Activated CD8-positive, alpha-beta memory T cell treated with anti-CD3 and anti-CD28 coated beads, Interleukin-2, amount 50 U/mL, for 1 hour (primary cell): Measurements from ENCODE around the gene CHI3L1.

ENCODE experiments used
- DNase-seq: peaks from one replicate; pipeline ENCODE4 v3.0.0-alpha.2; 2020; ENCODE audit errors: extremely low read depth

The CHI3L1 gene

GRCh38 chr1:203168991-203169390 is 17.5 kb downstream of the CHI3L1 start:
- no peak for DNase-seq

- DNase-seq = no peak
These were observed 18.2 kb downstream of the CHI3L1 start for GRCh38 chr1:203168256-203168786.

GRCh38 chr1:203167913-203168200 is 18.6 kb downstream of the CHI3L1 start:
- DNase-seq = no peak

DNA sequence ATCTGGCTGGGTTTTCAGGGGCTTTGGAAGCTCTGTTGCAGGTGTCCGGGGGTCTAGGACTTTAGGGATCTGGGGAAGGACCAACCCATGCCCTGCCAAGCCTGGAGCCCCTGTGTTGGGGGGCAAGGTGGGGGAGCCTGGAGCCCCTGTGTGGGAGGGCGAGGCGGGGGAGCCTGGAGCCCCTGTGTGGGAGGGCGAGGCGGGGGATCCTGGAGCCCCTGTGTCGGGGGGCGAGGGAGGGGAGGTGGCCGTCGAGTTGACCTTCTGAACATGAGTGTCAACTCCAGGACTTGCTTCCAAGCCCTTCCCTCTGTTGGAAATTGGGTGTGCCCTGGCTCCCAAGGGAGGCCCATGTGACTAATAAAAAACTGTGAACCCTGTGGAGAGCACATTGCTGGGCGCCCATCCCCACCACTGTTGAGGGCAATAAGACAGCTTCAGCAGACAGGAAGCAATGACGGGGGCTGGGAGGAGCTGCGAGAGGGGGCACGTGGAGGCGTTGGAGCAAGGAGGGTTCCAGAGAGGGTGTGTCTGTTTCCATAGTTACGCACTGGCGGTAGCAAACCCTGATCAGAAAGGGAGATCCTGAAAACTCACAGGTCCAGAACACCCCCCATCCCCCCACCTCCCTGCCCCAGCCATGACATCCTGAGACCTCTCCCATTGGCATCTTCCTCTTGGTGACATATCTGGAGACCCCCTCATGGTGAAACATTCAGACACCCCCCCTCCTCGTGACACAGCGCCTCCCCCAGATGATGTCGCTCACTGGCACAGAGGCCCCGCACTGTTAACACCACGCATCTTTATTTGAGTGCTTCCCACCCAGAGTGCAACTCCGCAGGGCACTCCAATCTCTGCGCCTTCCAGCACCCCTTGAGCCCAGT is 19.2 kb downstream of the CHI3L1 start:
- DNase-seq = no peak

DNA sequence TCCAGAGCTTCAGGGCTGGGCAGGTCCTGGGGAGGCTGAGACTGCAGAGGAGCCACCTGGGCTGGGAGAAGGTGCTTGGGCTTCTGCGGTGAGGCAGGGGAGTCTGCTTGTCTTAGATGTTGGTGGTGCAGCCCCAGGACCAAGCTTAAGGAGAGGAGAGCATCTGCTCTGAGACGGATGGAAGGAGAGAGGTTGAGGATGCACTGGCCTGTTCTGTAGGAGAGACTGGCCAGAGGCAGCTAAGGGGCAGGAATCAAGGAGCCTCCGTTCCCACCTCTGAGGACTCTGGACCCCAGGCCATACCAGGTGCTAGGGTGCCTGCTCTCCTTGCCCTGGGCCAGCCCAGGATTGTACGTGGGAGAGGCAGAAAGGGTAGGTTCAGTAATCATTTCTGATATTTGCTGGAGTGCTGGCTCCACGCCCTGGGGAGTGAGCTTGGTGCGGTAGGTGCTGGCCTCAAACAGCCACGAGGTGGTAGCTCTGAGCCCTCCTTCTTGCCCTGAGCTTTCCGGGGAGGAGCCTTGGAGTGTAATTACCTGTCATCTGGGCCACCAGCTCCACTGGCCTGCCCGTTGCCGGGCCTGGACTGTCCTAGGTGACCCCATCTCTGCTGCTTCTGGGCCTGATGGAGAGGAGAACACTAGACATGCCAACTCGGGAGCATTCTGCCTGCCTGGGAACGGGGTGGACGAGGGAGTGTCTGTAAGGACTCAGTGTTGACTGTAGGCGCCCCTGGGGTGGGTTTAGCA is 20.1 kb downstream of the CHI3L1 start:
- DNase-seq = no peak

- no peak for DNase-seq
These were observed 20.7 kb downstream of the CHI3L1 start for GRCh38 chr1:203165800-203166161.

DNA sequence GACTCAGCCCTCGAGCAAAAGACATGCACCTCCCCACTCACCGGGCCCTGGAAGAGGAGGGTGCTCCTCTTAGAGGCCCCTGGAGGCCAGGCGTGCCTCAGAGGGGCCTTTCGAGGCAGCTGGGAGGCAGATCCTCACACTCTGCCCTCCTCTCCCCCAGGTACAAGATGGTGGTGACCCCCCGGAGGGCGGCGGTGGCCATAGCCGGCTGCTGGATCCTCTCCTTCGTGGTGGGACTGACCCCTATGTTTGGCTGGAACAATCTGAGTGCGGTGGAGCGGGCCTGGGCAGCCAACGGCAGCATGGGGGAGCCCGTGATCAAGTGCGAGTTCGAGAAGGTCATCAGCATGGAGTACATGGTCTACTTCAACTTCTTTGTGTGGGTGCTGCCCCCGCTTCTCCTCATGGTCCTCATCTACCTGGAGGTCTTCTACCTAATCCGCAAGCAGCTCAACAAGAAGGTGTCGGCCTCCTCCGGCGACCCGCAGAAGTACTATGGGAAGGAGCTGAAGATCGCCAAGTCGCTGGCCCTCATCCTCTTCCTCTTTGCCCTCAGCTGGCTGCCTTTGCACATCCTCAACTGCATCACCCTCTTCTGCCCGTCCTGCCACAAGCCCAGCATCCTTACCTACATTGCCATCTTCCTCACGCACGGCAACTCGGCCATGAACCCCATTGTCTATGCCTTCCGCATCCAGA is 21.3 kb downstream of the CHI3L1 start:
- DNase-seq = no peak

DNA sequence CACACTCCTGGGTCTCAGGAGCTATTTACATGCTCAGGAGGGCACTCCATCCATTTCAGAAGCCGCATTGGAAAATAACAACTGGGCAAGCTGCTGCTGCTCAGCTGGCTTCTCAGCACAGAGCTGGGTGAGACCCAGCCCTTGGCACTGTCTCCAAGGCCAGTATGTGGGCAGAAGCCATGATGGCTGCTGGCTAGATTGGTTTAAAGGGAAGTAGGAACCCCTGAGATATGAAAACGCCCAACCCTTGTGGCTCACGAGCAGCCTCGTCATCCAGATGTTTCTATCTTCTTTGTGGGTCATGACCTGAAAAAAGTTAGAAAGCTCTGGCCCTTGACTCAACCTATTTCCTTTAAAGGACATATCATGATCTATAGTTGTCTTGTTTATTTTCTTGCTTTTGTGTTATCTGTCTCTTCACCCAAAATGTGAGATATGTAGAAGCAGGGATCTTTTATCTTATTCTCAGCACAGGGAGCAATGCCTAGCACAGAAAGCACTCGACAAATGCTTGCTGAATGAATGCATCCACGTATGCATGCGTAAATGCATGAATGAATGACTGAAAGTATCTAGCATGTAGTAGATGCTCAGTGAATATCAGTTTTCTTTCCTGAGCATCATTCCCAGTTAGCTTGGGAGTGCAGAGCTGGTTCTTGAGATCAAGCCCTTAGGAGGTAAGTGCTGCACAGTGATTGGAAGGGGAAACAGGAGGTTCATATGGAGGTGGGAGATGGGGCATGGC is 22.4 kb downstream of the CHI3L1 start:
- no peak for DNase-seq

- DNase-seq = no peak
These were observed 24.1 kb downstream of the CHI3L1 start for GRCh38 chr1:203162403-203162802.

- DNase-seq = no peak
These were observed 24.8 kb downstream of the CHI3L1 start for GRCh38 chr1:203161703-203162102.

DNA sequence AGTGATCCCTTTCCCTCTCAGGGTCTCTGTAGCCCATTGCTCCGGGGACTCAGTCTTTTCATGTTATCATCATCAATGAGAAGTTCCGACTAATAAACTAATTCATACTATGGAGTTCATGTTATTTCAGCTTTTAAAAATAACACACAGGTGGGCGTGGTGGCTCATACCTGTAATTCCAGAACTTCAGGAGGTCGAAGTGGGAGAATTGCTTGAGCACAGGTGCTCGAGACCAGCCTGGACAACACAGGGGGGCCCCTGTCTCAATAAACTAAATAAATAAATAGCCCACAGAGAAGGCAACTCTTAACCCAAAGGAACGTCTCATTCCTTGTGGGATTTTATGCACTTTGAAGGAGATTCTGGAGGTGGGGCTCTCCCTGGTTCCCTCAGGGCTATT is 25.3 kb downstream of the CHI3L1 start:
- DNase-seq = no peak

DNA sequence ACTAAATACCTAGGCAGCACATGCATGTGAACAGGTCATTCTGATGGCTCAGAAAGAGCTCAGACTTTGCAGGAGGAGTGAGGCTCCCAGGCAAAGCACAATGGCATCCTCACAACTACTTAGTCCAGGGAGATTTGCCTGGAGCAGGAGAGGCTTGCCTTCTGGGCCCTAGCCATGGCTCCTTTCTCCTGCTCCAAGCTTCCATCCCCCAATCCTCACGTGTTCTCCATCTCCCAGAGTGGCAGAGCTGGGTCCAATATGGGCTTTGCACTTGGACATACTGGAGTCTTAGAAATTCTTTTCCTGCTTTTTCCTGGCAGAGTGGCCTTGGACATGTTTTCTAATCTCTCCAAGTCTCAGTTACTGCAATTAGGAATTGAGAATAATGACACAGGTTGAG is 26.7 kb downstream of the CHI3L1 start:
- no peak for DNase-seq

DNA sequence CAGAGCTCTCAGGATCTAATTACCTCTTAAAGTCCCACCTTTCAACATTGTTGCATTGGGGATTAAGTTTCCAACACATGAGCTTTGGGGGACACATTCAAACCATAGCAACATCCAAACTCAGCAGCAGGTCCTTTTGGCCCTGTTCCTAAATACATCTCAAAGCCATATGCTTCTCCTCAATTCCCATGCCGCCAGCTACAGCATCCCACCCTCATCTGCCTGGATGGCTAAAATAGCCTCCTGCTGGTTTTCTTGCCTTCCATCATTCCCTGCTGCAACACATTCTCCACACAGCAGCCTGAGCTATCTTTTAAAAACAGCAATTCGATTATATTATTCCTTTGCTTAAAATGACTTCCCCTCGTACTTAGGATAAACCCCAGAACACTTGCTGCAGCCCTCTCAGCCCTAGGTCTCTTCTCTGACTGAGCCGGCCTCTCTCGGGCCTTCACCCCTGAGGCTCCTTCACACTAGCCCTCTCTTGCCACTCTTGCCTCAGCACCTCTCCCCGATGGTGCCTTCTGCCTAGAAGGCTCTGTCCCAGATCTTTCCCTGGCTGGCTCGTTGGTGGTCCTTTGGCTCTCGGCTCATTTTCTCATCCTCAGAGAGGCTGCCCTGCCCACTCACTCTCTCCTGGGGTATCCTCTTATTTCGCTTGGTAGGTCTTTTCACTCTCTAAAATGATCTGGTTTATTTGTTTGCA is 27.4 kb downstream of the CHI3L1 start:
- no peak for DNase-seq

- DNase-seq = no peak
These were observed 28.1 kb downstream of the CHI3L1 start for GRCh38 chr1:203158423-203158822.

DNA sequence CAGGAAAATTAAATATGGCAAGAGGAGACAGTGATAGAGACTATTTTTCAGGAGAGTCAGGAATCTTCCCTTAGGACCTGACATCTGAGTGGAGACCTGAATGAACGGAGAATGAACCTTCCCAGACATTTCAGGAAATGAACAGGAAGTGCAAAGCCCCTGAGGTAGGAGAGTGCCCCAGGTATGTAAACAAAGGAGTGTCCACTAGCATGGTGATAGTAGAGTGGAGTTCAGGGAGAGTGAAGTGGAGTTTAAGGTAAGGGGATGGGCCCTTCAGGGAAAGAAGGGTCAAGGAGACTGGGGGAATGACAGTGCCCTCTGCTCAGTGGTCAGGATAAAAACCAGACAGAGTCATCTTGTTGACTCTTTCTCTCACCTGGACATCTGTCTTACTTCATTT is 30.2 kb downstream of the CHI3L1 start:
- DNase-seq = no peak

GRCh38 chr1:203153989-203154821 is 32.3 kb downstream of the CHI3L1 start:
- no peak for DNase-seq

- no peak for DNase-seq
These were observed 33.2 kb downstream of the CHI3L1 start for GRCh38 chr1:203153051-203153988.

- DNase-seq = no peak
These were observed 34.1 kb downstream of the CHI3L1 start for GRCh38 chr1:203152158-203153034.
